Activated T-cell treated with anti-CD3 and anti-CD28 coated beads, Interleukin-2, amount 50 U/mL, for 24 hours (primary cell): ENCODE data around the gene PRKAA2.

Experiments used
- DNase-seq: peaks from one replicate; pipeline ENCODE4 v3.0.0-alpha.2; 2020
- H3K27ac Mint-ChIP-seq: 2 replicates; pipeline ENCODE4 v1.8.0; 2020; ENCODE audit warnings: mild to moderate bottlenecking, mixed read lengths
- H3K27me3 Mint-ChIP-seq: 2 replicates; pipeline ENCODE4 v1.8.0; 2020; ENCODE audit warnings: mixed read lengths
- H3K36me3 Mint-ChIP-seq: 2 replicates; pipeline ENCODE4 v1.8.0; 2020; ENCODE audit warnings: low read depth, mixed read lengths
- H3K4me1 Mint-ChIP-seq: 2 replicates; pipeline ENCODE4 v1.8.0; 2020; ENCODE audit warnings: low read depth, mixed read lengths
- H3K4me3 Mint-ChIP-seq: 2 replicates; pipeline ENCODE4 v1.8.0; 2020; ENCODE audit warnings: mild to moderate bottlenecking, moderate library complexity, mixed read lengths
- H3K9me3 Mint-ChIP-seq: 2 replicates; pipeline ENCODE4 v1.8.0; 2020; ENCODE audit warnings: mixed read lengths

The PRKAA2 gene

DNA sequence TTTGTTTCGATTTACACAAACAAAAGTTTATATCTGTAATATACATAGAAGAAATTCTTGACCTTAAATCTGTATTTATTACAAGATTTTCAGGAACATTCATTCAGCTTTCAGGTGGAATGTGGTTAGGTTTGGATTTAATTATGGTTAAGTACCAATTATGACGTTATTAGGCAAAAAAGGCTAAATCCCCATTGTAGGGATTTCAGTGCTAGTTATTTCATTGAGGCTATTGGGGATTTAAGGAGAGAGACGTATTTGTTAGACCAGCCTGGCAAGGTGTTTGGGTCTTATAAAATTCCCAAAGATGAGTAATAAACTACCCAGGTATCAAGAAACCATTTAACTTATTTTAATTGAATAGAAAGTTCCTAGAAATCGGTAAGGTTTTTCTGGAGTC is 26.0 kb downstream of the PRKAA2 start:
- H3K27ac Mint-ChIP-seq = no peak overlapping the region
- H3K4me1 Mint-ChIP-seq = no peaks in the 10 kb centered on the region
- H3K36me3 Mint-ChIP-seq = no peaks in the 10 kb centered on the region
- DNase-seq = no peak
- no peak overlapping the region for H3K4me3 Mint-ChIP-seq
- H3K9me3 Mint-ChIP-seq = no peaks in the 10 kb centered on the region
- H3K27me3 Mint-ChIP-seq = peaks cover 3% of the 10 kb centered on the region

DNA sequence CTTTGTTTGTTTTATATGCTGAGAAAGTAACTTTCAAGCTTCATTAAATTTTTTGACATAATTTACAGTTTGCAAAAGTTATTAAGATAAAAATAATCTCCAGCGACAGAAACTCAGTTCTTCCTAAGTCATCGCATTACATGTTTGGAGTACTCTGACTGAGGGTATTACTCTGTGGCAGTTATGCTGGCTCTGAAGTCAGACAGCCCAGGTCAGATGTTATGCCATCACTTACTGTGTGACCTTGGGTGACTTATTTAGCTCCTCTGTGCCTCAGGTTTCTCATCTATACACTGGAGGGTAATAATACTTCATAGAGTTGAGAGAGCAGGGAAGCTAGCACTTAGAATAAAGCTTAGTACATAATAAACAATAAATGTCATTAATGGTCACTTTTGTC is 26.4 kb downstream of the PRKAA2 start:
- no peaks in the 10 kb centered on the region for H3K4me1 Mint-ChIP-seq
- DNase-seq = no peak
- no peaks in the 10 kb centered on the region for H3K36me3 Mint-ChIP-seq
- peaks cover 3% of the 10 kb centered on the region for H3K27me3 Mint-ChIP-seq
- H3K4me3 Mint-ChIP-seq = no peak overlapping the region
- no peaks in the 10 kb centered on the region for H3K9me3 Mint-ChIP-seq
- no peak overlapping the region for H3K27ac Mint-ChIP-seq

DNA sequence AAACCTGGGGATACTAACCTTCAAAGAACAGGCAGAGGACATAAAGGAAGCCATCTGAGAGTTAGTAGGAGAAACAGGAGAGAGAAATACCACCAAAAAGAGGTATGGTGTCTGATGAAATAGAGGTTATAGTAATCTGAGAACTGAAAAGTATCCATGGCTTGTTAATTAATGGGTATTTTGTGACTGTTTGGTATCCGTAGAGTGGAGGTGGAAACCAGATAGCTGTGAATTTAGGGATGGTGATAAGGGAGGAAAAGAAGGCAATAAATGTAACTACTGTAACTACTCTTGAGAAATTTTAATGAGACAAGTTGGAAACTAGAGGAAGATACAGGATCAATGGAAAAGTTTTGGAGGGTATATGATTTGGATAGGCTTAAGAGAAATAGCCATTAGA is 27.5 kb downstream of the PRKAA2 start:
- Mint-ChIP-seq H3K27ac (no peak overlapping the region), H3K27me3 (peaks cover 3% of the 10 kb centered on the region), H3K4me3 (no peak overlapping the region), H3K9me3 (no peaks in the 10 kb centered on the region), H3K4me1 (no peaks in the 10 kb centered on the region), H3K36me3 (no peaks in the 10 kb centered on the region)
- DNase-seq = no peak

DNA sequence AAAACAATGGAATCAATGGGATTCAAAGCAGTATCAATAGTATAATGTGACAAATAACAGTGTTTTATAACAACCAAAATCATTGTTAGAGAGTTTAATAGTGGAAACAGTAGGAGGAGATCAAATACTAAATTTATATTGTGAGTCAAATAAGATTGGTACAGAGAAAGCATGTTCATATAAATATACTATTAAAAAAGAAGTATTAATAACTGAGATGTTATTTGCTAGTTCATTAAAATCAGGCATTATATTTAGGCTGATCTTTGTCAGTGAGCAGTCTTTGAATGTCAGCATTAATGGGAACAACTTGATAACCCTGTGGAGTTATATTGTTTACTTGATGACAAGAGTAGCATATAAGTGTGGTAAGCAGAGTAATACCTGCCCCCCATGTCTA is 30.6 kb downstream of the PRKAA2 start:
- Mint-ChIP-seq H3K27me3 (no peaks in the 10 kb centered on the region), H3K36me3 (no peaks in the 10 kb centered on the region), H3K4me3 (no peak overlapping the region), H3K27ac (no peak overlapping the region), H3K9me3 (no peaks in the 10 kb centered on the region), H3K4me1 (no peaks in the 10 kb centered on the region)
- no peak for DNase-seq

DNA sequence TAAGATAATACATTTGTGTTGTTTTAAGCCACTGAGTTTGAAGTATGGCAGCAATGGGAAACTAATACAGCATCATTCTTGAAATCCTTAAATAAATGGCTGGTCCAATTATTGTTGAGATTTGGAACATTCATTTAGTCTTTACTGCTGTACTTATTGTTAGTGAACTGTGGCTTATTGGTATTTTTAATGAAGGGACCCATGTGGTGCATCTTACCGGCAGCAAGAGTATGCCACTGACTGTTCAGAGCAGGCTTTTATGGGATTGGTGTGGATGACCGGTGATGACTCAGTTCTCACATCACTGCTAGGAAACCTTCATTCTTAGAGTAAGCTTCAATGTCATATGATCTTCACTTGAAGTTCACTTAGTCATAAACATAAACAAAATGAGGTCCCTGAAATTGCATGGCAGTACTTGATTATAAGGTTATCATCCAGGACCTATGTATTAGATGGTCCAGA is 31.5 kb downstream of the PRKAA2 start:
- no peak for DNase-seq
- H3K27ac Mint-ChIP-seq = no peak overlapping the region
- no peaks in the 10 kb centered on the region for H3K4me1 Mint-ChIP-seq
- H3K9me3 Mint-ChIP-seq = no peaks in the 10 kb centered on the region
- no peak overlapping the region for H3K4me3 Mint-ChIP-seq
- no peaks in the 10 kb centered on the region for H3K27me3 Mint-ChIP-seq
- no peaks in the 10 kb centered on the region for H3K36me3 Mint-ChIP-seq

DNA sequence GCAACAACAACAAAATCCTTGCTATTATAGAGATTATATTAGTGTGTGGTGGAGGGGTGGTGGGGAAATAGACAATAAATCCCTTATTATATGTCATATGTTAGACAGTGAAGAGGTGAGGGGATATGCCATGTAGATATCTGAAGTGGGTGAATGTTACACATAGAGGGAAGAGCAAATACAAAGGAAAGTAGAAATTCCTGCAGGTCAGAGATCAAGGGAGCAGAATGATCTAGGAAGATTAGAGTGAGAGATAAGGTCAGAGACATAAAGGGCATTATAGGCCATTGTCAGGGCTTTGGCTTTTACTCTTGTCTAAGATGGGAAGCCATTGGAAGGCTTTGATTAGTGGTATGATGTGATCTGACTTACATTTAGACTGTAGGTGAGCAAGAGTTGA is 38.5 kb downstream of the PRKAA2 start:
- peaks cover 2% of the 10 kb centered on the region for H3K4me1 Mint-ChIP-seq
- H3K27me3 Mint-ChIP-seq = no peaks in the 10 kb centered on the region
- no peak overlapping the region for H3K27ac Mint-ChIP-seq
- H3K4me3 Mint-ChIP-seq = no peak overlapping the region
- DNase-seq = no peak
- no peaks in the 10 kb centered on the region for H3K9me3 Mint-ChIP-seq
- H3K36me3 Mint-ChIP-seq = no peaks in the 10 kb centered on the region

DNA sequence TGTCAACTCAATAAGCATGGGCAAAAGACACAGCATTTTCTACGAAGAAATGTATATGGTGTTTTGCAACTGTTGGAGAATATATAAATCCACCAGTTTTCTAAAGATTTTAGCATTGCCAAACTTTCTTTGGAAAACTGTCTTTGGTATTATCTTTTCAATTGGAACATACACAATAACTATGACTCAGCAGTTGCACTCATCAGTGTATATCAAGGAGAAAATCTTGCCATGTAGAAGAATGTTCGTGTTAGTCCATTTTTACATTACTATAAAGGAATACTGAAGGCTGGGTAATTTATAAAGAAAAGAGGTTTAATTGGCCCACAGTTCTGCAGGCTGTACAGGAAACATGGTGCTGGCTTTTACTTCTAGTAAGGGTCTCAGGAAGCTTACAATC is 41.1 kb downstream of the PRKAA2 start:
- H3K4me3 Mint-ChIP-seq = no peak overlapping the region
- no peaks in the 10 kb centered on the region for H3K9me3 Mint-ChIP-seq
- DNase-seq = no peak

DNA sequence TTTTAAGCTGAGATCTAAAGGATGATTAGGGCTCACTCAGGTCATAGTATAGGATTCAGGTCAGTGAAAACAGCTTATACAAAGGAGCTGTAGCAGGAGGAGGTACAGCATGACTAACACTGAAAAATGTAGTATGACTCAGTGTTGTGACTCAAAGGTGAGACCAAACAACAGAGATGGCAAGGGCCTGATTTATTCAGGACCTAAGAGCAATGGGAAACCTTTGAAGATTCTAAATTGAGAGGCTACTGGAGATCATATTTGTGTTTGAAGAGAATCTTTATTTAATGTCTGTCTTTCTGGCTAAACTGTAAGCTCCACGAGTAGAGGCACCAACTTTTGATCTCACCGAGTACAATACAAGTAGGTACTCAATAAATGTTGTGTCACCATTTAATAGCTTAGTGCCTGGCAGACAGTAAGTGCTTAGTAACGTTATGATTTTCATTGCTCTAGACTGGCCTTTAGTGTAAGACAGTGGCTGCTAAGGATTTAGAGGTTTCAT is 43.5 kb downstream of the PRKAA2 start:
- Mint-ChIP-seq H3K4me3 (no peak overlapping the region), H3K9me3 (no peaks in the 10 kb centered on the region), H3K4me1 (peaks cover 3% of the 10 kb centered on the region), H3K27me3 (no peaks in the 10 kb centered on the region), H3K27ac (no peak overlapping the region), H3K36me3 (no peaks in the 10 kb centered on the region)
- DNase-seq = no peak

More for the DNA sequence above, 41.1 kb downstream of the PRKAA2 start:
- Mint-ChIP-seq H3K4me1 (peaks cover 3% of the 10 kb centered on the region), H3K36me3 (no peaks in the 10 kb centered on the region), H3K27ac (no peak overlapping the region), H3K27me3 (no peaks in the 10 kb centered on the region)

DNA sequence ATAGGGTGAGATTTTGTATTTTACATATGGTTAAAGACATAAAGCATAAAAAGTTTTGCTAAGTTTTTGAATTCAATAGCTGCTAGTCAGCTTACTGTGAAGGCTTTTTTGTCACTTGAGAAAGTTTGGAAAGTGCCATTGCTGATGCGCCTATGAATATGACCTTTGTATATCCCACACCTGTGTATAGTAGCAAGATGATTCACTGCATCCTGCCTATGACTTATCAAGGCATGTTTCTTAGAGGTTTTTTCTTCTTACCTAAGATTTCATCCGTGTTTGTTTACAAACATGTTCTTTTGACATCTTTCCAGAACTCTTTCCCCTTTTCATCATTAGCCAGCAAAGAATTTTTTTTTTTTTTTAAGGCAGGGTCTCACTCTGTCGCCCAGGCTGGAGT is 51.5 kb downstream of the PRKAA2 start:
- no peaks in the 10 kb centered on the region for H3K4me1 Mint-ChIP-seq
- no peak for DNase-seq
- no peak overlapping the region for H3K27ac Mint-ChIP-seq
- H3K36me3 Mint-ChIP-seq = no peaks in the 10 kb centered on the region
- no peak overlapping the region for H3K4me3 Mint-ChIP-seq
- no peaks in the 10 kb centered on the region for H3K9me3 Mint-ChIP-seq
- H3K27me3 Mint-ChIP-seq = peaks cover 2% of the 10 kb centered on the region

DNA sequence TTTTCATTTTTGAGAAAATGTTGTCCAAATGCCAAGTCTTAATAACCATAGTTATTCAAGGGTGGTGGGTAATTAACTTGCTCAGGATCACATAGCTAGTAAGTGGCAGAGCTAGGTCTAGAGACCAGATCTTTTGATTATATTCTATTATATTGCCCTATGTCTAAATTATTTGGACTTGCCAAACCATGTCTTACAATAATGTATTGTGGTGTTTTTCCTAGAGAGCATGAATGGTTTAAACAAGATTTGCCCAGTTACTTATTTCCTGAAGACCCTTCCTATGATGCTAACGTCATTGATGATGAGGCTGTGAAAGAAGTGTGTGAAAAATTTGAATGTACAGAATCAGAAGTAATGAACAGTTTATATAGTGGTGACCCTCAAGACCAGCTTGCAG is 58.6 kb downstream of the PRKAA2 start:
- Mint-ChIP-seq H3K27me3 (peaks cover 12% of the 10 kb centered on the region), H3K27ac (no peak overlapping the region), H3K36me3 (no peaks in the 10 kb centered on the region), H3K4me3 (no peak overlapping the region), H3K4me1 (no peaks in the 10 kb centered on the region), H3K9me3 (peaks cover 3% of the 10 kb centered on the region)
- DNase-seq = no peak

DNA sequence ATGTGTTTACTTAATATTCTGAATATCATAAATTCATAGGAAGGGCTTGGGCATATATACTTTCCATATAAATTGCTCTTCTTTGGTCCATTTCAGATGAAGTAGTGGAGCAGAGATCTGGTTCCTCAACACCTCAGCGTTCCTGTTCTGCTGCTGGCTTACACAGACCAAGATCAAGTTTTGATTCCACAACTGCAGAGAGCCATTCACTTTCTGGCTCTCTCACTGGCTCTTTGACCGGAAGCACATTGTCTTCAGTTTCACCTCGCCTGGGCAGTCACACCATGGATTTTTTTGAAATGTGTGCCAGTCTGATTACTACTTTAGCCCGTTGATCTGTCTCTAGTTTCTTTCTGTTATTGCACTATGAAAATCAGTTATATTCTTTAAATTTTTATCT is 62.3 kb downstream of the PRKAA2 start:
- Mint-ChIP-seq H3K9me3 (peaks cover 3% of the 10 kb centered on the region), H3K4me3 (no peak overlapping the region), H3K4me1 (no peaks in the 10 kb centered on the region), H3K27me3 (peaks cover 28% of the 10 kb centered on the region), H3K36me3 (no peaks in the 10 kb centered on the region), H3K27ac (no peak overlapping the region)
- DNase-seq = no peak

DNA sequence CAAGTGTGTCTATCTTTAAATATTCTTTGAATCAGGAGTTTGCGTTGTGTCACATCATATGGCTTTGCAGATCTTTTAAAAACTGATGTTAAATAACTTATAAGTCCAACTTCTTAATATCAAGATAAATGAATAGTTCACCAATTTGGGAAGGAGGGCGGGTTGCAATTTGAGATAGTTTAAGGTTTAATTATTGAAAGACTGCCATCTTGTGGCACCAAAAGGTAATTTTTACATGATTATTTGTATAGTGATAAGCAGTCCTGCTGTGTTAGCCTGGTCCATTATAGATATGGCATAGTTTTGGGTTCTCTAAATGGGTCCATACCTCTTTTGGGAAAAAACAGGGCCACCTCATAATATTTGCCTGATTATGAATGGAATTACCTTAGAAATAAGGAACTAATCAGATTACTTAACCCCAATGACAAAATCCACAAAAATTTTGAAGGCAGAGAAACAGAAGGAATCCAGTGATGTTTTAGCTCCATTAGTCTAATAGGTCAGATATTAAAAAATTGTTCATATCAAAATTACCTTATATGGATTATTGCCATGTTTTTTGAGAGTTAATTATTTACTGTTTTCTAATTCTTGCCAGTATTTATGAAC is 64.3 kb downstream of the PRKAA2 start:
- no peak overlapping the region for H3K27ac Mint-ChIP-seq
- no peak for DNase-seq
- H3K36me3 Mint-ChIP-seq = no peaks in the 10 kb centered on the region
- no peaks in the 10 kb centered on the region for H3K4me1 Mint-ChIP-seq
- no peaks in the 10 kb centered on the region for H3K9me3 Mint-ChIP-seq
- H3K27me3 Mint-ChIP-seq = peaks cover 32% of the 10 kb centered on the region
- no peak overlapping the region for H3K4me3 Mint-ChIP-seq

DNA sequence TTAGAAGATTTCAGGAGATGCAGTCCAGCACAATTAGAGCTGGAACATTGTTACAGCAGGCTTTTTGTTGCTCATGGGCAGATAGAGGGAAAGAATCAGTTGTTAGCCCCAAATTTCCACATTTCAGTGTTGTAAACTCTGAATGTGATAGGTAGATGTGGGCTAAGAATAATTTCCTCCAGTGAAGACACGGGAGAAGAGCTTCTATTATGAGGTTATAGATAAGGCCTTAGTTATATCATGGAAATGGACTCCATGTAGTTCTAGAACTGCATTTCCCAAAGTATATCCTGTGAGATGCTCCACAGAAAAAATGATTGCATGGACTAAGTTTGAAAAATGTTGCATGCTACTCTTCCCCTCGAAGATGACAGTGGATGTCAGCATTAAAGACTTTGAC is 64.9 kb downstream of the PRKAA2 start:
- Mint-ChIP-seq H3K36me3 (no peaks in the 10 kb centered on the region), H3K4me3 (no peak overlapping the region), H3K4me1 (no peaks in the 10 kb centered on the region), H3K27ac (no peak overlapping the region), H3K27me3 (peaks cover 32% of the 10 kb centered on the region), H3K9me3 (no peaks in the 10 kb centered on the region)
- no peak for DNase-seq

DNA sequence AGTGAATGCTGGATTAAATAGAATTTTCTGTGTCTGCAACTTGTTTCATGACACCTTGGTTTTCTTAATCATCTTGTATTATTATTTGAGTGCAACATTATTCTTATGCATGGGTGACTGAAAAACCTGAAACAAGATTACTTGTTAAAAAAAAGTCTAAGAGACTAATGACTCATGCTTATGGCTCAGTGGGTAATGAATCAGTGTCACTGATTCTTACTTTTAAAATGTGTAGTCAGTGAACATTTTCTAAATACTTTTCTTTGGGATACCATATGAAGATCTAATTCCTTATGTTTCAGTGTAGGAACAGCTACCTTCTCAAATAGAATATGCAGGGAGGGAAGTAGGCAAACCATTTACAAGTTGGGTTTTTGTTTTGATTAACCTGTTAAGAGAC is 65.5 kb downstream of the PRKAA2 start:
- peaks cover 32% of the 10 kb centered on the region for H3K27me3 Mint-ChIP-seq
- no peaks in the 10 kb centered on the region for H3K4me1 Mint-ChIP-seq
- DNase-seq = no peak
- H3K36me3 Mint-ChIP-seq = no peaks in the 10 kb centered on the region
- H3K27ac Mint-ChIP-seq = no peak overlapping the region
- H3K9me3 Mint-ChIP-seq = no peaks in the 10 kb centered on the region
- H3K4me3 Mint-ChIP-seq = no peak overlapping the region

DNA sequence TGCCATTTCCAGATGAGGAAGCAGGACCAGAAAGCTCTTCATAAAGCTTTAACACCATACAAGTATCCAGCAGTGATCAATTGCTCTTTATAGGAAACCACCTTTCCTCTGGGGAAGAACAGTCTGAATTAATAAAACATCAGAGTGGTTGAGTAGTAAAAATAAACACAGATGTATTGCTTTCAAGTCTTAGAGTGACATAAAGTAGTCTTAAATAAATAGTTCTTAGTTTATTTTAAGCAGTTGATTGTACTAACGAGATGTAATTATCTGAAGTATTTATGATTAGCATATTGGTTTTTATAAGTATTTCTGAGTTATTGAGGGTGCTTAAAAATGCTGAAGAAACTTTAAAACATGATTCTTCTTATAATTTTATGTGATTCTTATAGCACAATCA is 67.0 kb downstream of the PRKAA2 start:
- DNase-seq = no peak
- H3K36me3 Mint-ChIP-seq = no peaks in the 10 kb centered on the region
- no peak overlapping the region for H3K4me3 Mint-ChIP-seq
- H3K27me3 Mint-ChIP-seq = peaks cover 28% of the 10 kb centered on the region
- H3K27ac Mint-ChIP-seq = no peak overlapping the region
- H3K4me1 Mint-ChIP-seq = no peaks in the 10 kb centered on the region
- H3K9me3 Mint-ChIP-seq = no peaks in the 10 kb centered on the region

DNA sequence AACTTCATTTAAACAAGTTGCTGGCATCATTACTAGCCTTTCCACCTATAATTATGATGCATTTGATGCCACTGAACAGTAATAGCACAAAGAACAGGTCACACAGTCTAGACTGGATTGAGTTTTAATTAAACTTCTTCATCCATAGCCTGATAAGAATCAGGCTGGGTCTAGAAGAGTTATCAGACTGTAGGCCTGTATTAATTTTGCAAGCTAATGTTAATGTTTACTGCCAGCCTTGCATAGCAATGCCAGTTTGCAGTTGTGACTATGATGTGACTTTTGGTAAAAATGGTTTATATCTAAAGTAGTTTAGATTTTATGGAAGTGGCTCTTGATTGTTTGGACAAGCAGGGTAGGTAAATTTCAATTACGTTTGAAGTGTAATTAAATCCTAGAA is 68.0 kb downstream of the PRKAA2 start:
- DNase-seq = no peak
- no peaks in the 10 kb centered on the region for H3K36me3 Mint-ChIP-seq
- H3K27ac Mint-ChIP-seq = no peak overlapping the region
- H3K27me3 Mint-ChIP-seq = peaks cover 26% of the 10 kb centered on the region
- H3K9me3 Mint-ChIP-seq = no peaks in the 10 kb centered on the region
- H3K4me1 Mint-ChIP-seq = no peaks in the 10 kb centered on the region
- H3K4me3 Mint-ChIP-seq = no peak overlapping the region
